CD4-positive, alpha-beta T cell treated with Interleukin-21 for 1 hour (primary cell): ENCODE results near the gene PLA2G4D.

Source experiments
- DNase-seq: peaks from one replicate; pipeline ENCODE4 v3.0.0-alpha.2; 2020

Gene PLA2G4D

GRCh38 chr15:42046597-42046996 is 47.8 kb downstream of the PLA2G4D start:
- DNase-seq = no peak

GRCh38 chr15:42045211-42045615 is 49.1 kb downstream of the PLA2G4D start:
- DNase-seq = no peak

GRCh38 chr15:42042602-42043400 is 51.6 kb downstream of the PLA2G4D start:
- no peak for DNase-seq

- no peak for DNase-seq
These were observed 56.0 kb downstream of the PLA2G4D start for GRCh38 chr15:42038401-42038800.

- DNase-seq = no peak
These were observed 56.7 kb downstream of the PLA2G4D start for GRCh38 chr15:42037656-42038055.

GRCh38 chr15:42036966-42037365 is 57.4 kb downstream of the PLA2G4D start:
- DNase-seq = no peak

GRCh38 chr15:42036112-42036905 is 58.1 kb downstream of the PLA2G4D start:
- no peak for DNase-seq

GRCh38 chr15:42035435-42035761 is 59.0 kb downstream of the PLA2G4D start:
- DNase-seq = no peak

- DNase-seq = no peak
These were observed 59.5 kb downstream of the PLA2G4D start for GRCh38 chr15:42034628-42035434.

GRCh38 chr15:42033214-42033873 is 61.0 kb downstream of the PLA2G4D start:
- DNase-seq = no peak

- no peak for DNase-seq
These were observed 61.8 kb downstream of the PLA2G4D start for GRCh38 chr15:42032376-42033213.

GRCh38 chr15:42031198-42031915 is 63.0 kb downstream of the PLA2G4D start:
- no peak for DNase-seq

- no peak for DNase-seq
These were observed 66.8 kb downstream of the PLA2G4D start for GRCh38 chr15:42027521-42027920.

GRCh38 chr15:42024303-42024702 is 70.1 kb downstream of the PLA2G4D start:
- no peak for DNase-seq

GRCh38 chr15:42021593-42021992 is 72.8 kb downstream of the PLA2G4D start:
- no peak for DNase-seq

- no peak for DNase-seq
These were observed 73.6 kb downstream of the PLA2G4D start, which contains the start of gene PLA2G4E for GRCh38 chr15:42020713-42021273. TSS of gene PLA2G4E (minus strand) at chr15:42021042. CDS start at chr15:42021030, 12 bp downstream.

- DNase-seq = no peak
These were observed 75.8 kb downstream of the PLA2G4D start for GRCh38 chr15:42018306-42019224.
